Subcutaneous adipose tissue (tissue), 4 donors: ENCODE results near the gene ZZZ3. TPM values are rescaled to one million over a fixed set of nuclear protein-coding genes. Genes with fewer than 3 reads are reported as not detected.

Experiments used
- CTCF ChIP-seq: fragments of 450-650 bp; IDR thresholded peaks from one replicate; pipeline ENCODE4 v1.5.1; 2016; ENCODE audit warnings: low read depth, mild to moderate bottlenecking, control low read depth, antibody characterized with exemption, moderate library complexity
- total RNA-seq, 4 donors: library from RNA; depleted of rRNA; stranded (reverse); fragments of >200 nt; gene quantifications; one replicate each; pipeline ENCODE4 v1.1.0, GENCODE V29; 2016

ZZZ3 gene
- total RNA-seq, 4 donors from 2014 or later: 45.7 to 57.7 (median 53.0) TPM

GRCh38 chr1:77664939-77665516 is 17.4 kb downstream of the ZZZ3 start:
- TF ChIP-seq CTCF: no peak

GRCh38 chr1:77661696-77662095 is 20.8 kb downstream of the ZZZ3 start:
- no peak for TF ChIP-seq CTCF

GRCh38 chr1:77659879-77660593 is 22.4 kb downstream of the ZZZ3 start:
- TF ChIP-seq CTCF: no peak

DNA sequence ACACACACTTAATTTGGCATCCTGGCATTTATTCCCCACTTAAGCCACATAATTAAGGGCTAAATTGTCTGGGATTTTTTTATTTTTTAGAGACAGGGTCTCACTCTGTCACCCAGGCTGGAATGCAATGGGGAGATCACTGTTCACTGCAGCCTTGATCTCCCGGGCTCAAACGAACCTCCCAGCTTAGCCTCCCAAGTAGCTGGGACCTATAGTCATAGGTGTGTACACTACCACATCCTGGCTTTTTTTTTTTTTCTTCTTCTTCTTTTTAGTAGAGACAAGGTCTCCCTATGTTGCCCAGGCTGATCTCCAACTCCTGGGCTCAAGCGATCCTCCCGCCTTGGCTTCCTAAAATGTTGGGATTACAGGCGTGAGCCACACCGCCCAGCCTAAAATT is 24.2 kb downstream of the ZZZ3 start:
- no peak for TF ChIP-seq CTCF

GRCh38 chr1:77655431-77655974 is 27.0 kb downstream of the ZZZ3 start:
- TF ChIP-seq CTCF: no peak

DNA sequence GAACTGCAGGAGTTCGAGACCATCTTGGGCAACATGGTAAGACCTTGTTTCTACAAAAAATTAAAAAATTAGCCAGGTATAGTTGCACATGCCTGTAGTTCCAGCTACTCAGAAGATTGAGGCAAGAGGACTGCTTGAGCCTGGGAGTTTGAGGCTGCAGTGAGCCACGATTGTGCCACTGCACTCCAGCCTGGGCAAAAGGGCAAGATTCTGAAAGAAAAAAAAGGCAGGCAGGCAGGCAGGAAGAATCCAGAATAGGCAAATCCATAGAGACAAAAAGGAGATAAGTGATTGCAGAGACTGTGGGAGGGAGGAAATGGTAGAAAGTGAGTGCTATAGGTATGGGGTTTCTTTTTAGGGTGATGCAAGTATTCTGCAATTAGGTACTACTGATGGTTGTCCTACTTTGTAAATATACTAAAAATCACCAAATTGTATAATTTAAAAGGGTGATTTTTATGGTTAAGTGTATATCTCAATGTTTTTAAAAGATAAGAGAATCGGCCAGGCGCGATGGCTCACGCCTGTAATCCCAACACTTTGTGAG is 29.4 kb downstream of the ZZZ3 start:
- TF ChIP-seq CTCF: no peak

GRCh38 chr1:77652268-77652667 is 30.2 kb downstream of the ZZZ3 start:
- no peak for TF ChIP-seq CTCF
